Stimulated activated CD4-positive, alpha-beta T cell treated with anti-CD3 and anti-CD28 coated beads, Interleukin-1b, Interleukin-23, amount 100 ng/mL, for 24 hours (primary cell): ENCODE data around the gene SAMD15.
"Not testable (repeated sequence)": the region's sequence is repeated elsewhere in the genome, so short reads cannot be mapped to it uniquely, and the experiment has no call there.

Experiments
- DNase-seq, 4 experiments: peaks; one replicate each; pipeline ENCODE4 v3.0.0-alpha.2; 2020; ENCODE audit warnings: low read depth in 4 of 4, low spot score in 1 of 4

Gene SAMD15

DNA sequence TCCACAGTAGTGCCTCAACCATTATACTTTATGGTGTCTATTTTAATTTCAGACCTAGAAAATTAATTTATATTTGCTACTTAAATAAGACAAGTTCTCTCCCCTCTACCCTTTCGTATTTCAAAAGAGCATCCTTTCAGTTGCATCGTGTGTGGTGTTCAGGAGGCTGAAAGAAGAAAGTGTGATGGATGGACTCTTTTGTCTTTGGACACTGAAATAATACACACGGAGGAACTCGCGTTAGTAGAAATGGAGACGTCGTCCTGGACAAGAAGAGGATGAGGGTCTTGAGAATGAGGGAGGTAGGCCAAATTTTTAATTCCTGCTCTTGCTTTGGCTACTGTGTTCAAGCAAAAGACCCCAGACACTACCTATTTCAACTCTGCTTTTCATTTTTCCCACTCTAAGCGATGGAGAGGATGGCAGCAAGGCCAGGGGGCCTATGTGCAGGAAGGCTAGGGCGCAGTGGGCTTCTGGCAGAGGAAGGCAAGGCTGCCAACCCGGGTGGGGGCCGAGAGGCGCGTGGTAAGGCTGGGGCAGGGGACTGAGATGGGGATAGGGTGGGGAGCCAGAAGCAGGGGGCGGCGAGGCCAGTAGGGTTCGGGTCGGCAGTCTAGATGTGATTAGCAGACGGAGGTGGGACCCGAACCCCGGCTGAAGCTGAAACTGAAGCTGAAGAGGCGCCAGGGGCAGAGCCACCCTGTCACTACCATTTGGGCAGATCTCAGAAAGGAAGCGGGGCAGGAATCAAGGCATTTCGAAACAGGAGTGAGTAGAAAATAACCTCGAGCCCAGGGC is 1.0 kb upstream of the SAMD15 start:
- peak in 3 of 4 experiments; percentile 7 to 18 (median 14) for DNase-seq

GRCh38 chr14:77377502-77377844 is 294 bp downstream of the SAMD15 start:
- DNase-seq = no peak

DNA sequence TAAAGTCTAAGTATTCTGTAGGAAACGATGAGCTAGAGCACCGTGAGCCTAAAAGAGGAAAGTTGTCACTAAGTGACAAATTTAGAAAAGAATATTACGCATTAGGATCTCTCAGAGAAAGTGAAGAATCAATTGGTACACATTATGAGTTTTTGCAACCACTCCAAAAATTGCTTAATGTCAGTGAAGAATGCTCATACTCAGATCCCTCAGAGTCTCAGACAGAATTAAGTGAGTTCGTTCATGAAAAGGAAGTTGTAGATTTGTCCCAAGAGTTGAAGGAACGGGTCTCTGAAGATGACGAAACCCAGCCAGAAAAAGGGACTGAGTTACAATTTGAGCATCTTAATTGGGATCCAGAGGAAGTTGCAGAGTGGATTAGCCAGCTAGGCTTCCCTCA is 1.5 kb downstream of the SAMD15 start:
- DNase-seq = no peak

- DNase-seq = no peak
Observed at GRCh38 chr14:77390188-77390587, 13.0 kb downstream of the SAMD15 start.

DNA sequence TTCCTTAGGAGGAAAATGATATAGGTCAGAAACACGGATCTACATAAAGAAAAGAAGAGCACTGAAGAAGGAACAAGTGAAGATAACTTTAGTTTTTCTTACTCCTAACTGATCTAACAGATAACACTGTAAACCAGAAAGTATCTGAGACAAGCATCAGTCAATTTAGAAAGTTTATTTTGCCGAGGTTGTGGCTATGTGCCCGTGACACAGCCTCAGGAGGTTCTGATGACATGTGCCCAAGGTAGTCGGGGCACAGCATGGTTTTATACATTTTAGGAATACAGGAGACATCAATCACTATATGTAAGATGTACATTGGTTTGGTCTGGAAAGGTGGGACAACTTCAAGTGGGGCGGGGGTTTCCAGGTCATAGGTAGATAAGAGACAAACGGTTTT is 23.0 kb downstream of the SAMD15 start:
- no peak for DNase-seq

- no peak for DNase-seq
Observed at GRCh38 chr14:77403768-77404167, 26.6 kb downstream of the SAMD15 start.

- DNase-seq = no peak
Observed at GRCh38 chr14:77406086-77406485, 28.9 kb downstream of the SAMD15 start.

DNA sequence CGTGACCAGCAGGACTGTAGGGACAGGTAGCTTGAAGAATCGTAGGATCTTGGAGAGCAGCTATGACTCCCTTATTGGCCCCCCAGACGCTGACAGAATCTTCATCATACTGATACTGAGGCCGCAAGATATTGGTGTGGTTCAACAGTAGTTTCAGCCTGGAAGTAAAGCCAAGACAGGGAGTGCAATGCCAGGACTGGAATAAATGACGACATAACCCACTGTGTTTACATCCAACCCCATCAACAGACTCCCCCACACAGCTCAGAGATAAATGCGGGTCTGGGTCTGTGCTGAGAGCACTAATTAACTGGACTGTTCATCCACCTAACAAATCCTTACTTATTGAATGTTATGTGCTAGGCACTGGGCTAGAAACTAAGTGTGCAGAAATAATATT is 29.5 kb downstream of the SAMD15 start:
- no peak for DNase-seq

DNA sequence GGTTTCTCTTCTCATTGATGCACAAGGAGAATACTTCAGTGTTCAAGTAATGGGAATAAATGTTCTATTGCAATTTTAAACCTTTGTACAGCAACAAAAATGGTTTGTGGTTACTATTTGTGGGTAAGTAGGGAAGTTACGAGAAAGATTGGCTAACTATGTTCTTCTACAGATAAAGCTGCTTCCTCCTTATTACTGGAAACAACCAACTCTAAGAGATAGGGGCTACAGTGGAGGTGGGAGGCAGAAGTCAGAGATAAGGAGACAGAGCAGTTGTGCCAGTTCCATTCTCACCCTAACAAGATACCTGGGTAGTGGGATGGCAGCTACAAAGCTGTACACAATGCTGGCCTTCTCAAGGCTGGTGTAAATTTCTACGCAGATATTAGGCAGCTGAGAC is 30.0 kb downstream of the SAMD15 start:
- no peak for DNase-seq

DNA sequence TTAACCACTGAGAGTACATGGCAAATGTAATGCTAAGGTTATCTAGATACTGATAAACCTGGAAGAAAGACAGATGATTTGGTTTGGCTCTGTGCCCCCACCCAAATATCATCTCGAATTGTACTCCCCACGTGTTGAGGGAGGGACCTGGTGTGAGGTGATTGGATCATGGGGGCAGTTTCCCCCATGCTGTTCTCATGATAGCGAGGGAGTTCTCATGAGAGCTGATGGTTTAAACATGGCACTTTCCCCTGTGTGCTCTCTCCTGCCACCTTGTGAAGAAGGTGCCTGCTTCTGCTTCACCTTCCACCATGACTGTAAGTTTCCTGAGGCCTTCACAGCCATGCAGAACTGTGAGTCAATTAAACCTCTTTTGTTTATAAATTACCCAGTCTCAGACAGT is 32.0 kb downstream of the SAMD15 start:
- no peak for DNase-seq

GRCh38 chr14:77415403-77416030 is 38.3 kb downstream of the SAMD15 start:
- DNase-seq = not testable (repeated sequence)

- not testable (repeated sequence) for DNase-seq
Observed at GRCh38 chr14:77416098-77416497, 38.9 kb downstream of the SAMD15 start.

- no peak for DNase-seq
Observed at GRCh38 chr14:77416836-77417235, 39.7 kb downstream of the SAMD15 start.

- no peak for DNase-seq
Observed at GRCh38 chr14:77421201-77421600, 44.0 kb downstream of the SAMD15 start.

DNA sequence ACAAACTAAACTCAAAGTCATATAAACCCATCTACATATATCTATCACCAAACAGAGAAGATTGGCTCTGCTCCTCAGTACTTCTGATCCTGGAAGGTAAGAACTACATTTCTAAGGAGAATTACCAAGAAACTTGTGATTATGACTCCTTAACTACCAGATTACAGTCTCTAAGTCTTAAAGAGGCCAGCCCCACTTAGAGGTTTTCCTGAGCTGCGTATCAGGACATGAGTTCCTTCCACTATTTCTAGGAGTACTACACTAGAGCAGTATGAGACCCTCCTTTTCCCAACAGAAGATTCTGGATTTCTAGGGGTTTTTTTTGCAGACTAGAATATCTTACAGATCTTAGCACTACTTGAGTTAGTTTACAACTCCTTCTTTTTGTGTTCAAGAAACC is 46.2 kb downstream of the SAMD15 start, which contains the start of gene NOXRED1:
Gene NOXRED1, minus strand, starts transcription at position 101 of the 400 bp plus-strand sequence. CDS start 634 bp downstream, outside the sequence.
- DNase-seq = no peak

GRCh38 chr14:77424862-77425261 is 47.7 kb downstream of the SAMD15 start:
- DNase-seq = no peak

- DNase-seq = no peak
Observed at GRCh38 chr14:77426396-77426795, 49.2 kb downstream of the SAMD15 start.

- DNase-seq = no peak
Observed at GRCh38 chr14:77436042-77436441, 58.9 kb downstream of the SAMD15 start.

DNA sequence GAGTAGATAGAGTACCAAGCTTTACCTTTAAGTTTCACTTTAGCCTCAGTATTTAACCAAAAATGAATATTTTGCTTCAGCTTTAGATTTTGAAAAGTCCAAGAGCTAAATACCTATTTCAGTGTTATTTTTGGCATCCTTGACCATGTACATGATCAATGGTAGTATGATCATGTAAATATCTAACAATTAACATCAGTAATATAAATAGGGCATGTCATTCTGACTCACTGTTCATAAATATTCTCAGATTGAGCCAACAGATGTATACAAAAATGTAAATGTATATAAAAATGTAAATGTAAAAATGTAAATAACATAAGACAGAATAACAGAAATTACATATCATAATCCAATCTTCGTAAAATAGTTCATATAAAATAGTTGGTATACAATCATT is 61.4 kb downstream of the SAMD15 start:
- DNase-seq = no peak

GRCh38 chr14:77439861-77440260 is 62.7 kb downstream of the SAMD15 start:
- no peak for DNase-seq
